Gastrocnemius medialis (tissue), 4 donors: ENCODE measurements around the gene HOXD9. TPM values are rescaled to one million over a fixed set of nuclear protein-coding genes. Genes with fewer than 3 reads are reported as not detected.

Source experiments
- ATAC-seq, 2 donors: fragments of 150-250 bp; one replicate each; pipeline ENCODE4 v1.9.1; 2016
- DNase-seq, 2 donors: peaks; one replicate each; pipeline ENCODE4 v3.0.0-alpha.2; 2019
- H3K27ac ChIP-seq, 4 donors: fragments of 200-600 bp; sonication (generic); 1 replicate in 1 of 4; 2 replicates in 3 of 4; pipeline ENCODE4 v1.5.1; 2016 to 2018; ENCODE audit warnings: mild to moderate bottlenecking in 2 of 4, moderate library complexity in 1 of 4
- H3K27me3 ChIP-seq, 3 donors: fragments of 200-600 bp; sonication (generic) in 2 of 3; 1 replicate in 1 of 3; 2 replicates in 2 of 3; pipeline versions ENCODE4 v1.5.1 to v1.6.0; 2016 to 2019; ENCODE audit warnings: mild to moderate bottlenecking in 1 of 3, moderate library complexity in 1 of 3
- H3K36me3 ChIP-seq, 2 donors: fragments of 200-600 bp; sonication (generic) in 1 of 2; one replicate each; pipeline ENCODE4 v1.5.1; 2017 to 2018
- H3K4me1 ChIP-seq, 2 donors: fragments of 200-600 bp; sonication (generic) in 1 of 2; one replicate each; pipeline ENCODE4 v1.5.1; 2016 to 2017; ENCODE audit warnings: mild to moderate bottlenecking in 2 of 2
- H3K4me3 ChIP-seq, 4 donors: fragments of 200-600 bp; sonication (generic) in 3 of 4; 1 replicate in 1 of 4; 2 replicates in 3 of 4; pipeline ENCODE4 v1.5.1; 2016 to 2019; ENCODE audit warnings: mild to moderate bottlenecking in 2 of 4
- H3K9me3 ChIP-seq, 3 donors: fragments of 200-600 bp; sonication (generic) in 2 of 3; 1 replicate in 1 of 3; 2 replicates in 2 of 3; pipeline ENCODE4 v1.5.1; 2016 to 2019
- CTCF ChIP-seq, 5 experiments: fragments of 450-650 bp in 3 of 5; fragments of 200-600 bp in 2 of 5; sonication (generic) in 2 of 5; IDR thresholded peaks in 4 of 5; conservative IDR thresholded peaks in 1 of 5; 1 replicate in 4 of 5; 2 replicates in 1 of 5; pipeline ENCODE4 v1.5.1; 2016 to 2019; ENCODE audit warnings: antibody characterized with exemption in 5 of 5, mild to moderate bottlenecking in 3 of 5, moderate library complexity in 3 of 5
- POLR2A ChIP-seq, 2 donors: fragments of 450-650 bp; IDR thresholded peaks; one replicate each; pipeline ENCODE4 v1.6.1; 2017; ENCODE audit warnings: antibody characterized with exemption in 2 of 2, mild to moderate bottlenecking in 2 of 2, moderate library complexity in 2 of 2
- in situ Hi-C, 4 donors: fragments of 200-750 bp; cut with MboI; loops; one replicate each; pipeline versions ENCODE4 v1.15.0 to v1.8.0; 2017; ENCODE audit warnings: low sequenced_read_pairs in 4 of 4
- intact Hi-C: fragments of 100-400 bp; cut with DNase I; formaldehyde crosslinking; loops from one replicate; pipeline ENCODE4 v1.15.1; 2023; ENCODE audit warnings: low total_unique reads
- total RNA-seq, 4 donors: library from RNA; depleted of rRNA; stranded (reverse); fragments of >200 nt; gene quantifications; one replicate each; pipeline versions ENCODE4 v1.1.0 to v1.2.3, GENCODE V29; 2016

Gene HOXD9
- total RNA-seq, 4 donors from 2014 or later = 0.33 to 1.8 (median 0.78) TPM

- no peak overlapping the region for H3K27ac ChIP-seq
- H3K4me1 ChIP-seq = peaks cover 17 to 21% of the 10 kb centered on the region in 2 donors
- peak overlapping the region; percentile 12 to 39 (median 29) for H3K4me3 ChIP-seq
- TF ChIP-seq CTCF (IDR thresholded peaks at IDR 0.05 in 4 of 5, conservative IDR thresholded peaks at IDR 0.05 in 1 of 5) (peak; percentile 55 to 91 (median 69)), POLR2A (IDR thresholded peaks at IDR 0.05) (no peak)
- no peaks in the 10 kb centered on the region for H3K36me3 ChIP-seq
- DNase-seq (no peak), ATAC-seq (peak; percentile 28 to 63)
- in situ Hi-C loops (loop anchor here in 3 of 4 donors (10.0 to 25.0 kb wide), 2 partner anchors 395 to 718 kb away; no protein-coding TSS in a partner anchor), intact Hi-C loops (loop anchor here (2.0 to 5.0 kb wide), 3 partner anchors 32 to 223 kb away; partner anchors contain the start of gene LNPK)
- no peaks in the 10 kb centered on the region for H3K9me3 ChIP-seq
- H3K27me3 ChIP-seq = peaks cover 93 to 97% (median 94%) of the 10 kb centered on the region in 3 donors
Measured at GRCh38 chr2:176079831-176080539, 42.5 kb upstream of the HOXD9 start.

- Histone ChIP-seq H3K27ac (no peak overlapping the region), H3K4me3 (peak overlapping the region in 3 of 4 donors; percentile 10 to 32 (median 16)), H3K36me3 (no peaks in the 10 kb centered on the region), H3K4me1 (peaks cover 17 to 26% of the 10 kb centered on the region in 2 donors), H3K9me3 (no peaks in the 10 kb centered on the region), H3K27me3 (peaks cover 94 to 97% (median 95%) of the 10 kb centered on the region in 3 donors)
- intact Hi-C loops (loop anchor here (5.0 kb wide), 1 partner anchor 223 kb away; no protein-coding TSS in a partner anchor), in situ Hi-C loops (loop anchor here in 2 of 4 donors (25.0 kb wide), 1 partner anchor 718 kb away; no protein-coding TSS in a partner anchor)
- DNase-seq (no peak), ATAC-seq (peak in 1 of 2 donors; percentile 16)
- TF ChIP-seq POLR2A (IDR thresholded peaks at IDR 0.05) = no peak
Measured at GRCh38 chr2:176080540-176081375, 41.8 kb upstream of the HOXD9 start.

DNA sequence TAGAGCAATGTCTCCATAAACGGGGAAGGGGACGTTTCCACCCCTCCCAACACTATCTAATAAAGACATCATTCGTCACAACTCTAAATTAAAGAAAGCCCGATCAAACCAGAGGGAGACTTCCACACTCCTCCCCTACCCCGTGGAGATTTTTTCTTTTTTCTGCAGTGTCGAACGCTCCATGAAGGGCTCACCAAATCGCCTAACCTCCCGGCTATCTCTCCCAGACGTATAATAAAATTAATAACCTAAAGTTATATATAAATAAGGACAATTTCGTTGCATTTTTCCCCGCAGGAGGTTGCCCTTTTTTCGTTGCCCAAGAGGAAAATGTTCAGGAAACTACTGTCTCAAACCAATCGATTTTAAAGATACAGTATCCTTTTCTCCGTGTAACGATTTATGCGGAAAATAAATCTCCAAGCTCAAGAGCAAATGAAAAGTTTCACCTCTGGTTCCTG lies 41.1 kb upstream of the HOXD9 start:
- Histone ChIP-seq H3K9me3 (no peaks in the 10 kb centered on the region), H3K4me3 (peak overlapping the region in 1 of 4 donors; percentile 29), H3K4me1 (peaks cover 17 to 32% of the 10 kb centered on the region in 2 donors), H3K27ac (no peak overlapping the region), H3K27me3 (peaks cover 94 to 97% (median 95%) of the 10 kb centered on the region in 3 donors), H3K36me3 (no peaks in the 10 kb centered on the region)
- ATAC-seq (no peak), DNase-seq (no peak)
- TF ChIP-seq CTCF (IDR thresholded peaks at IDR 0.05 in 4 of 5, conservative IDR thresholded peaks at IDR 0.05 in 1 of 5) (no peak), POLR2A (IDR thresholded peaks at IDR 0.05) (no peak)
- intact Hi-C loops (loop anchor here (5.0 kb wide), 1 partner anchor 224 kb away; no protein-coding TSS in a partner anchor), in situ Hi-C loops (loop anchor here in 2 of 4 donors (25.0 kb wide), 1 partner anchor 719 kb away; no protein-coding TSS in a partner anchor)

GRCh38 chr2:176081837-176082524 lies 40.5 kb upstream of the HOXD9 start:
- Histone ChIP-seq H3K9me3 (no peaks in the 10 kb centered on the region), H3K36me3 (no peaks in the 10 kb centered on the region), H3K4me1 (peaks cover 17 to 33% of the 10 kb centered on the region in 2 donors), H3K27ac (no peak overlapping the region), H3K4me3 (peak overlapping the region in 1 of 4 donors; percentile 29), H3K27me3 (peaks cover 91 to 95% (median 95%) of the 10 kb centered on the region in 3 donors)
- in situ Hi-C loops = loop anchor here in 2 of 4 donors (25.0 kb wide), 1 partner anchor 720 kb away; no protein-coding TSS in a partner anchor
- ATAC-seq (no peak), DNase-seq (no peak)
- TF ChIP-seq CTCF (IDR thresholded peaks at IDR 0.05 in 4 of 5, conservative IDR thresholded peaks at IDR 0.05 in 1 of 5) (no peak), POLR2A (IDR thresholded peaks at IDR 0.05) (no peak)
- intact Hi-C loops = loop anchor here (5.0 kb wide), 1 partner anchor 225 kb away; no protein-coding TSS in a partner anchor
